ENCODE measurements around the gene FAM222B. TPM values are rescaled to one million over a fixed set of nuclear protein-coding genes. Genes with fewer than 3 reads are reported as not detected.
A peak's percentile ranks its signal among the peaks of the same experiment; 100 is the strongest.
"Not testable (repeated sequence)": the region's sequence is repeated elsewhere in the genome, so short reads cannot be mapped to it uniquely, and the experiment has no call there.

Gene FAM222B
- total RNA-seq, 2 donors from 2014 or later: 28.9 to 33.0 TPM

DNA sequence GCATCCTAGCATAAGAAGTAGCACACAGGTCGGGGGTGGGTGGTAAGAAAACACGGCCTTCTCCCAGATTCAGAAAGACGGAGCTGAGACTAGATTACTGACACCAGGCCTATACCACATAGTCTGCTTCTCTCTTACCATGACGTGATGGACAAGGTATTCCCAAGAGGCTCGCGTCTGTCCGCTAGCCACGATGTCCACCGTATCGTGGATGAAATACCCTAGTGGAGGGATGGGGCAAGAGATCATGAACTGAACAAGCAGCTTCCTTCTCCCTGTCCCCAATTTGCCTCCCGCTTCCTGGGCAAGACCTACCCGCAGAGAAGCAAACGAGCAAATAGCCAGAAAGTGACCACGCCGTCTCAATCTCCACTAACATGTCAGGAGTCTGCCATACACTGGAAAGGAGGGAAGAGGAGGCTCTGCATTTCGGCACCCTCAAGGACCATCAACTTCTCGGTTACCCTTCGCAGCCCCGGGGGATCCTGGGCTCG lies 117.4 kb downstream of the FAM222B start:
- ATAC-seq: no peak
- no peak for DNase-seq
- intact Hi-C loops (cut with DNase I, micrococcal nuclease): no loop called here

- intact Hi-C loops (cut with DNase I, micrococcal nuclease): no loop called here
- DNase-seq (no peak), ATAC-seq (no peak)
Measured at GRCh38 chr17:28724500-28725165, 118.0 kb downstream of the FAM222B start.

DNA sequence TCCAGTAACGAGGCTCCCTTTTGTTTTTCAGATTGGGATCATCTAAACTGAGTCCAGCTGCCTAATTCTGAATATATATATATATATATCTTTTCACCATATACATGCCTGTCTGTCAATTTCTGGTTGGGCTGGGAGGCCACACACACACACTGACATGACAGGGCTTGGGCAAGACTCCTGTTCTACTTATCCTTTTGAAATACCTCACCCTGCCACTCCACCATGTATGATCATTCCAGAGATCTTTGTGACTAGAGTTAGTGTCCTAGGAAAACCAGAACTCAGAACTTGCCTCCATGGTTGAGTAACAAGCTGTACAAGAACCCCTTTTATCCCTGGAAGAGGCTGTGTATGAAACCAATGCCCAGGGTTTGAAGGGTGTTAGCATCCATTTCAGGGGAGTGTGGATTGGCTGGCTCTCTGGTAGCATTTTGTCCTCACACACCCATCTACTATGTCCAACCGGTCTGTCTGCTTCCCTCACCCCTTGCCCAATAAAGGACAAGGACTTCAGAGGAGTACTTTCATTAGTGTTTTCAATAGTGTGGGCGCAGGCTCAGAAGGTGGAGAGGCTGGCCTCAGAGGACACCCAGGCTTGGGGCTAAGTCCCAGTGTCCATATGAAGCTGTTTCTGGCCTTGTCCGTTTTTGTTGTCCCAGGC lies 118.6 kb downstream of the FAM222B start:
- ATAC-seq; DNase-seq; intact Hi-C loops (cut with DNase I, micrococcal nuclease): not testable (repeated sequence)

GRCh38 chr17:28723159-28723835 lies 119.3 kb downstream of the FAM222B start:
- intact Hi-C loops (cut with DNase I, micrococcal nuclease): no loop called here
- no peak for DNase-seq
- no peak for ATAC-seq

DNA sequence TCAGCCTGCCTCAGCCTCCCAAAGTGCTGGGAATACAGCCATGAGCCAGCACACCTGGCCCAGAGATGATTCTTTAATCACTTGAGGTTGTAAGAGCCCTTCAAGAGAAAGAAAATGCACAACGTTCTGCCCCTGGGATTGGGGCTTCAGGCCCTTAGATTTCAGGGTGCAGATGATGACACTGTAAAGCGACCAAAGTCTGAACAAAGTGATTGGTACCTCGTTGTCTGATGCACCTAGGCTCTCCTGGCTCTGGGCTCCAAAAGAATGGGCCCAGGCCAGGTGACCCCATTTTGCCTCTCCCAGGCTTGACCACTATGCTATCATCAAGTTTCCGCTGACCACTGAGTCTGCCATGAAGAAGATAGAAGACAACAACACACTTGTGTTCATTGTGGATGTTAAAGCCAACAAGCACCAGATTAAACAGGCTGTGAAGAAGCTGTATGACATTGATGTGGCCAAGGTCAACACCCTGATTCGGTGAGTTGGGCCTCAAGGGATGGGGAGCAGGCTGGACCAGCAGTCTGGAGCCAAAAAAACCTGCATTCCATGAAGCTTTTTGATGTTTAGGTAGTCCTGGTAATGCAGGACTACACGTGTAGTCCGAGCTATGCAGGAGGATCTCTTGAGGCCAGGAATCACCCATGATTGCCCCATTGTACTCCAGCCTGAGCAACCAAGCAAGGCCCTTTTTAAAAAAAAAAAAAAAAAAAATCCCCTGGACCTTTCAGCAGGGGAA lies 120.0 kb downstream of the FAM222B start:
- no peak for DNase-seq
- no peak for ATAC-seq
- intact Hi-C loops (cut with DNase I, micrococcal nuclease): no loop called here

- peak in 1 of 2 donors; percentile 38 for DNase-seq
- ATAC-seq; intact Hi-C loops (cut with DNase I, micrococcal nuclease): not testable (repeated sequence)
Measured at GRCh38 chr17:28720997-28721329, 121.6 kb downstream of the FAM222B start.

- intact Hi-C loops (cut with DNase I, micrococcal nuclease): no loop called here
- no peak for ATAC-seq
Measured at GRCh38 chr17:28720247-28720996, 122.2 kb downstream of the FAM222B start.

DNA sequence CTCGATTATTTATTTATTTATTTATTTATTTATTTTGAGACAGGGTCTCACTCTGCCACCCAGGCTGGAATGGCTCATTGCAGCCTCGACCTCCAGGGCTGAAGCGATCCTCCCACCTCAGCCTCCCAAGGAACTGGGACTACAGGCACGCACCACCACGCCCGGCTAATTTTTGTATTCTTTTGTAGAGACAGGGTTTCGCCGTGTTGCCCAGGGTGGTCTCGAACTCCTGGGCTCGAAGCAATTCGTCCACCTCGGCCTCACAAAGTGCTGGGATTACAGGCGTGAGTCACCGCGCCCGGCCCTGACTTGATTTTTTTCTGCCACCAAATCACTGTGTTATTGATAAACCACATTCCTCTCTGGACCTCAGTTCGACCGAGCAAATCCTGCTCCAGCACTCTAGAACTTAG lies 123.6 kb downstream of the FAM222B start:
- DNase-seq: no peak

More at GRCh38 chr17:28720247-28720996, 122.2 kb downstream of the FAM222B start:
- no peak for DNase-seq

GRCh38 chr17:28718333-28719020 lies 124.1 kb downstream of the FAM222B start:
- intact Hi-C loops (cut with DNase I, micrococcal nuclease): no loop called here
- ATAC-seq (no peak), DNase-seq (no peak)

More for the DNA sequence above, 123.6 kb downstream of the FAM222B start:
- intact Hi-C loops (cut with DNase I, micrococcal nuclease): no loop called here
- no peak for ATAC-seq

DNA sequence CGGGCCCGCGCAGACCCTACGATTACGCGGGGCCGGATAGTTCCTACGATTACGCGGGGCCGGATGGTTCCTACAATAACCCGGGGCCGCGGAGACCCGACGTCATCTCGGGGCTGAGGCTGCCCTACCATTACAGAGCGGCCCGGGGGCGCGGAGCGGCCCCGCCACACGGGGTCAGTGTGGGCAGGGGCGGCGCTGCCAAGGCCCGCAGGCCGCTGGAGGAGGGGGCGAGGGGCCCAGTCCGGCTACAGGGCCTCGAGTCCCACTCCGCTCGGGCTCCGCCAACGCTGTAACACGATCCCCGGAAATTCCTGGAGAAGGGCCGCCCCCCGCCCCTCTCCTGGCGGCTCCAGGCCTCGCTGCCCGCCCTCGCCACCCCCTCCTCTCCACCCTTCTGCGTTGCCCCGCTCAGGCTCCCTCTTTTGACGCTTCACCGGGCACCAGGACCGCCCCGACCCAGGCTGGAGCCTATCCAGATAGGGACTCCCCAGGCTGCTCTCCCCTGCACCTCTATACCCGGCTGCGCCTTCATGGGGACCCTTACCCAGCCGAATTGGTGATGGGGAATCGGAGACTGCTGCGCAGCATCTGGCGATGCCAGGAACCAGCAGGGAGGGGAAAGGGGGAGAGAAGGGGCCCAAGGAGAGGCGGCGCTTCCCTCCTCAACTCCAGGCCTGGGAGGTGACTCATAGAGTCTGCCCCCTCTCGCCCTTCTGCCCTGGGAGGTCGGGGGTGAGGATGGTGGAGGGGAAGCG lies 124.8 kb downstream of the FAM222B start, which contains the start of gene RAB34:
Gene RAB34, minus strand, starts transcription at position 291 of the 755 bp plus-strand sequence. CDS start 602 bp downstream, outside the sequence.
- no peak for ATAC-seq
- DNase-seq: peak; percentile 54 to 61
- intact Hi-C loops (cut with DNase I, micrococcal nuclease): no loop called here

DNA sequence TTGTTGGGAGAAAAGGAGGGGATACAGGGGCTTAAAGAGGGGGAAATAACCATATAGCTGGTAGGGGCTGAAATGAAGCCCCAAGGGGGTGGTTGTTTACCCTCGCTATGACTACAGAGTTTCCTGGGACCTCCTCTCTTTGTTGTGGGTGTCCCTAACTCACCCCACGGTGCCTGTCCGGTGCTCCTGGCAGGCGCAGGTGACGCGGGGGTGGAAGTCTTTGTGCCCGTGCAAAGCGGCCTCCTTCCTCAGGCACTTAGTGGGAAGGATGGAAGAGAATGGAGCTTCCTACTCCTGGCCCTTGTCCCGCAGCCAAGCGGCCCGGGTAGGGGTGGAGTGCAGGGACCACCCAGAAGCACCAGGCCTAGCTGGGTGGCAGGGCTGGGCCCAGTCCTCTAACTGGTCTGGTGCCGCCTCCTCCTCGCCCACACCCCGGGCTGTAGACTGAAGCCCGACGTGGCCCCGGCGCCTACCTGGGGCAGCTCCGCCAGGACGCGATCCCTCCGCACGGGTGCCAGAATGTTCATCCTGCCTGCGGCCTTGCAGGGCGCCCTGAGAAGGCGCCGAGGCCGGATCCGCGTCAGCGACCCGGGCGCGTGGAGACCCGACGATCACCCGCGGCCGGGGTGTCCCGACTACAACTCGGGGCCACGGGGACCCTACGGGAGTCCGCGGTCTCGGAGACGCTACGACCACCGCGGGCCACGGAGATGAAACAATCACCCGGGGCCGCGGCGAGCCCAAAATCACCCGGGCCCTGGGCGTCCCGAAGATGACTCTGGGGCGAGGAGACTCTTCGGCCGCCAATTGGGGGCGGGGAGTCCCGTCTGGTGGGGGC lies 125.6 kb downstream of the FAM222B start:
- intact Hi-C loops (cut with DNase I, micrococcal nuclease): no loop called here
- ATAC-seq (no peak), DNase-seq (peak in 1 of 2 donors; percentile 39)

GRCh38 chr17:28715217-28715616 lies 127.4 kb downstream of the FAM222B start:
- DNase-seq: no peak
- intact Hi-C loops (cut with DNase I, micrococcal nuclease): no loop called here
- no peak for ATAC-seq

GRCh38 chr17:28714281-28714680 lies 128.3 kb downstream of the FAM222B start:
- intact Hi-C loops (cut with DNase I, micrococcal nuclease): no loop called here
- DNase-seq: peak in 1 of 2 donors; percentile 19
- ATAC-seq: no peak

- no peak for ATAC-seq
- DNase-seq: no peak
- intact Hi-C loops (cut with DNase I, micrococcal nuclease): no loop called here
Measured at GRCh38 chr17:28712705-28713415, 129.7 kb downstream of the FAM222B start.

GRCh38 chr17:28712032-28712704 lies 130.4 kb downstream of the FAM222B start:
- no peak for ATAC-seq
- intact Hi-C loops (cut with DNase I, micrococcal nuclease): no loop called here
- DNase-seq: peak in 1 of 2 donors; percentile 63
